AG04450 (cell line): Measurements from ENCODE around the gene RAC3. TPM values are rescaled to one million over a fixed set of nuclear protein-coding genes. Genes with fewer than 3 reads are reported as not detected.

Experiments
- CTCF ChIA-PET: fragments of 300-600, 350-600 bp; formaldehyde crosslinking; extraction: SDS; loops from one replicate; lab custom pipeline; 2022; ENCODE audit warnings: antibody characterized with exemption, inconsistent platforms; lab: Charles Lee
- POLR2A ChIA-PET: fragments of 350-600 bp; formaldehyde crosslinking; extraction: SDS; loops from one replicate; lab custom pipeline; 2021; ENCODE audit warnings: antibody characterized with exemption, inconsistent platforms; lab: Yijun Ruan, JAX
- DNase-seq: peaks from one replicate; pipeline ENCODE4 v3.0.0-alpha.2; 2011; ENCODE audit warnings: low read depth, low spot score
- H3K27ac ChIP-seq: one replicate; pipeline ENCODE4 v1.5.1; 2012; ENCODE audit warnings: low read depth, low read length, control low read depth
- H3K27me3 ChIP-seq: one replicate; pipeline ENCODE4 v1.6.0; 2012; ENCODE audit warnings: low read length; ENCODE audit not compliant: control insufficient read depth, insufficient read depth
- H3K4me3 ChIP-seq: 2 replicates; pipeline ENCODE4 v1.5.1; 2011; ENCODE audit warnings: mild to moderate bottlenecking, low read depth, low read length, control low read depth
- H3K9me3 ChIP-seq: 2 replicates; pipeline ENCODE4 v1.5.1; 2012; ENCODE audit warnings: low read length; ENCODE audit not compliant: control insufficient read depth, insufficient read depth
- polyA plus RNA-seq: library from polyadenylated mRNA; depleted of rRNA; stranded (reverse); fragments of >200 nt; gene quantifications from 2 replicates; pipeline ENCODE4 v1.2.3, GENCODE V29; 2011
- TF ChIP-seq, protein P1 (sequence below): IDR thresholded peaks from 2 replicates; pipeline ENCODE4 v1.5.1; 2011; ENCODE audit warnings: low read depth, low read length, control low read depth, inconsistent platforms

The RAC3 gene
- polyA plus RNA-seq, 1 experiment, result 12.9 TPM

DNA sequence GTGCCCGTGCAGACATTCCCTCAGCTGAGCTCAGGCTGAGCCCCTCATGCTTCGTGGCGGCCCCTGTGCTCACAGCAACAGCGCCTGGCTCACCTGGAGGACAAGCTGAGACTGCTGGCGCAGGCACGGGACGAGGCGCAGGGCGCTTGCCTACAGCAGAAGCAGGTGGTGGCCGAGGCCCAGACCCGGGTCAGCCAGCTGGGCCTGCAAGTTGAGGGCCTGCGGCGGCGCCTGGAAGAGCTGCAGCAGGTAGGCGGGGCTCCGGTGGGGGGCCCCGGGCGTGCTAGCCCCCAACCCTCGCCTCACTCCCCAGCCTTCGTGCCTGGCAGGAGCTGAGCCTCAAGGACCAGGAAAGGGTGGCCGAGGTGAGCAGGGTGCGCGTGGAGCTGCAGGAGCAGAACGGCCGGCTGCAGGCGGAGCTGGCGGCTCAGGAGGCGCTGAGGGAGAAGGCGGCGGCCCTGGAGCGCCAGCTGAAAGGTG lies 1.4 kb upstream of the RAC3 start:
- ChIA-PET POLR2A (interaction anchor here (0.7 kb wide), 1 partner anchor 68 kb away, joined by 3 read pairs; the partner anchor contains the start of gene FASN), CTCF (interaction anchor here (0.5 to 1.9 kb wide), 14 partner anchors 9 to 207 kb away, joined by 3 to 21 read pairs (median 4); no protein-coding TSS in a partner anchor)
- Histone ChIP-seq H3K27me3 (no peaks in the 10 kb centered on the region), H3K4me3 (no peak overlapping the region), H3K9me3 (no peaks in the 10 kb centered on the region; the same call in 1 of the 2 replicates), H3K27ac (no peak overlapping the region)
- no peak for DNase-seq
- TF ChIP-seq, protein P1, sequence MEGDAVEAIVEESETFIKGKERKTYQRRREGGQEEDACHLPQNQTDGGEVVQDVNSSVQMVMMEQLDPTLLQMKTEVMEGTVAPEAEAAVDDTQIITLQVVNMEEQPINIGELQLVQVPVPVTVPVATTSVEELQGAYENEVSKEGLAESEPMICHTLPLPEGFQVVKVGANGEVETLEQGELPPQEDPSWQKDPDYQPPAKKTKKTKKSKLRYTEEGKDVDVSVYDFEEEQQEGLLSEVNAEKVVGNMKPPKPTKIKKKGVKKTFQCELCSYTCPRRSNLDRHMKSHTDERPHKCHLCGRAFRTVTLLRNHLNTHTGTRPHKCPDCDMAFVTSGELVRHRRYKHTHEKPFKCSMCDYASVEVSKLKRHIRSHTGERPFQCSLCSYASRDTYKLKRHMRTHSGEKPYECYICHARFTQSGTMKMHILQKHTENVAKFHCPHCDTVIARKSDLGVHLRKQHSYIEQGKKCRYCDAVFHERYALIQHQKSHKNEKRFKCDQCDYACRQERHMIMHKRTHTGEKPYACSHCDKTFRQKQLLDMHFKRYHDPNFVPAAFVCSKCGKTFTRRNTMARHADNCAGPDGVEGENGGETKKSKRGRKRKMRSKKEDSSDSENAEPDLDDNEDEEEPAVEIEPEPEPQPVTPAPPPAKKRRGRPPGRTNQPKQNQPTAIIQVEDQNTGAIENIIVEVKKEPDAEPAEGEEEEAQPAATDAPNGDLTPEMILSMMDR, result no peak

DNA sequence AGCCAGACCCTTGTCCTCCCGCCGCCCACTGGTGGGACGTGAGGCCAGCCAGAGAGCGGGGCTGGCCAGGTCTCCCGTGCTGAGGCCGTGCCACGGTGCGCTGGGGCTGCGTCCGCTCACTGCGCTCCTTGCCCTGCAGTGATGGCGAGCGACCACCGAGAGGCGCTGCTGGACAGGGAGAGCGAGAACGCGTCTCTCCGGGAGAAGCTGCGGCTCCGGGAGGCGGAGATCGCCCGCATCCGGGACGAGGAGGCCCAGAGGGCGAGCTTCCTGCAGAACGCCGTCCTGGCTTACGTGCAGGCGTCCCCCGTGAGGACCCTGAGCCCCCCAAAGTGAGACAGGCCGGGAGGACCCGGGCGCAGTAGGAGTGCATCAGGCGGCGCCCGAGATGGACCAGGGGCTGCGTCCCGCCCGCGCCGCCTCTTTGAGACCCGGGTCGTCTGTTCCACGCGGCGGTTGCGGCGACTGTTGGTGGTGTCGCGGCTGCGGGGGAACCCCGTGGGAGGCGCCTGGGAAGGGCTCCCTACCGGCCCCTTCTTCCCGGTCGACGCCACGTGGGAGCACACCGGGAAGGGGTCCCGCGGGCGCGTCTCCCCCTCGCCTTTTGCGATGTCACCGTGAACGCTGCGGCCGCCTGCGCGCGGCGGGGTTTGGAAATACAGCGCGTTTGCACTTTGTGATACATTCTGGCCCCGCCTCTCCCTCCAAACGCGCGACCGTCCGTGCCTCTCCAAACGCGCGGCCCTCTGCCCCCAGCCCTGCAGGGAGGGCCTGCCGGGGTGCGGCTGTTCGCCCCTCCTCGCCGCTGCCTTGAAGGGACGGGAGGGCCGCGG lies 792 bp upstream of the RAC3 start:
- DNase-seq, result peak; percentile 51

GRCh38 chr17:82031885-82032627 lies 578 bp downstream of the RAC3 start:
- POLR2A ChIA-PET, result interaction anchor here (1.1 kb wide), 1 partner anchor 49 kb away, joined by 3 read pairs; no protein-coding TSS in a partner anchor
- Histone ChIP-seq H3K27me3 (no peaks in the 10 kb centered on the region), H3K27ac (no peak overlapping the region), H3K9me3 (no peaks in the 10 kb centered on the region; the same call in 1 of the 2 replicates), H3K4me3 (peak overlapping the region; percentile 57)
- CTCF ChIA-PET, result interaction anchor here (0.5 kb wide), 1 partner anchor 92 kb away, joined by 5 read pairs; no protein-coding TSS in a partner anchor
- TF ChIP-seq, protein P1, result no peak
- DNase-seq, result no peak

More for the DNA sequence above, 792 bp upstream of the RAC3 start:
- Histone ChIP-seq H3K27me3 (no peaks in the 10 kb centered on the region), H3K9me3 (no peaks in the 10 kb centered on the region; the same call in 1 of the 2 replicates), H3K4me3 (peak overlapping the region; percentile 56), H3K27ac (peak overlapping the region; percentile 52)
- CTCF ChIA-PET, result interaction anchor here (0.5 to 1.9 kb wide), 16 partner anchors 8 to 227 kb away, joined by 3 to 21 read pairs (median 4); no protein-coding TSS in a partner anchor
- TF ChIP-seq, protein P1, result peak; percentile 58
- POLR2A ChIA-PET, result interaction anchor here (0.7 kb wide), 1 partner anchor 67 kb away, joined by 3 read pairs; the partner anchor contains the start of gene FASN

DNA sequence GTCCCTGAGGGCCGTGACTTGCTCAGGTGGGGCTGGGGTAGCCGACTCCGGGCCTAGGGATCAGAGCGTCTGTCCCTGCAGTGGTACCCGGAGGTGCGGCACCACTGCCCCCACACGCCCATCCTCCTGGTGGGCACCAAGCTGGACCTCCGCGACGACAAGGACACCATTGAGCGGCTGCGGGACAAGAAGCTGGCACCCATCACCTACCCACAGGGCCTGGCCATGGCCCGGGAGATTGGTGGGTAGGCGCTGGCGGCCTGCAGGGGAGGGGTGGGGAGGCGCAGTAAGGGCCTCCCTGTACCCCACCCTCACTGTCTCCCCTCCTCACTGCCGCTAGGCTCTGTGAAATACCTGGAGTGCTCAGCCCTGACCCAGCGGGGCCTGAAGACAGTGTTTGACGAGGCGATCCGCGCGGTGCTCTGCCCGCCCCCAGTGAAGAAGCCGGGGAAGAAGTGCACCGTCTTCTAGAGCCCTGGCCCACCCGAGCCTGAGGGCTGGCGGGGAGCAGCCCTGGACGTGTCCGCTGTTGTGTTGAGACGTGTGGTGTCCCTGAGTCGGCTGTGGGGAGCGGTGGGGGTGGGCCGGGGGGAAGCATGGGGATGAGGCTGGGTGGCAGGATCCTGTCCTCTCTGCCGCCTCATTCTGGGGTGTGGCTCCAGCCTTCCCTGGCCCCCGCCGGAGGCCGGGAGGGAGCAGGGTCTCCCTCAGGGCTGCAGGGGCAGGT lies 2.0 kb downstream of the RAC3 start:
- ChIA-PET POLR2A (no interaction called here), CTCF (no interaction called here)
- DNase-seq, result no peak
- TF ChIP-seq, protein P1, result no peak
- Histone ChIP-seq H3K9me3 (no peaks in the 10 kb centered on the region; the same call in 1 of the 2 replicates), H3K4me3 (no peak overlapping the region), H3K27ac (no peak overlapping the region), H3K27me3 (no peaks in the 10 kb centered on the region)
